Esophagus squamous epithelium (tissue), 4 donors: ENCODE measurements around the gene PEX7.

Experiments
- CTCF ChIP-seq, 6 experiments: fragments of 450-650 bp in 4 of 6; fragments of 200-600 bp in 2 of 6; sonication (generic) in 2 of 6; IDR thresholded peaks; one replicate each; pipeline ENCODE4 v1.5.1; 2016 to 2019; ENCODE audit warnings: antibody characterized with exemption in 6 of 6, mild to moderate bottlenecking in 4 of 6, moderate library complexity in 4 of 6
- POLR2A ChIP-seq, 4 donors: fragments of 450-650 bp; IDR thresholded peaks; one replicate each; pipeline ENCODE4 v1.6.1; 2017; ENCODE audit warnings: antibody characterized with exemption in 4 of 4, mild to moderate bottlenecking in 4 of 4, moderate library complexity in 3 of 4

- TF ChIP-seq CTCF (IDR thresholded peaks at IDR 0.05) = no peak
- no peak for TF ChIP-seq POLR2A (IDR thresholded peaks at IDR 0.05)
Measured at GRCh38 chr6:136893187-136893586, 70.8 kb downstream of the PEX7 start.
